IPS-20b (cell line): ENCODE results near the gene VEPH1.

Experiments
- H3K27ac ChIP-seq: one replicate; pipeline ENCODE4 v1.5.1; 2013; ENCODE audit warnings: low read length
- H3K27me3 ChIP-seq: 2 replicates; pipeline ENCODE4 v1.6.1; 2013; ENCODE audit warnings: mild to moderate bottlenecking, low read length, inconsistent platforms; ENCODE audit not compliant: insufficient read depth
- H3K36me3 ChIP-seq: 2 replicates; pipeline ENCODE4 v1.6.1; 2013; ENCODE audit warnings: low read depth, mild to moderate bottlenecking, inconsistent platforms, low read length, moderate library complexity; ENCODE audit not compliant: insufficient read depth
- H3K4me1 ChIP-seq: 2 replicates; pipeline ENCODE4 v1.6.1; 2013; ENCODE audit warnings: mild to moderate bottlenecking, control low read depth, inconsistent platforms, low read length, moderate library complexity; ENCODE audit not compliant: insufficient read depth
- H3K4me3 ChIP-seq: 2 replicates; pipeline ENCODE4 v1.5.1; 2013; ENCODE audit warnings: mild to moderate bottlenecking, low read length, inconsistent platforms
- H3K9ac ChIP-seq: 2 replicates; pipeline ENCODE4 v1.6.1; 2013; ENCODE audit warnings: low read depth, mild to moderate bottlenecking, inconsistent platforms, low read length, moderate library complexity
- H3K9me3 ChIP-seq: 2 replicates; pipeline ENCODE4 v1.6.1; 2013; ENCODE audit warnings: mild to moderate bottlenecking, low read depth, low read length, inconsistent platforms; ENCODE audit not compliant: insufficient read depth

Gene VEPH1

GRCh38 chr3:157418104-157418503 is 85.1 kb downstream of the VEPH1 start:
- Histone ChIP-seq H3K27me3 (no peaks in the 10 kb centered on the region), H3K36me3 (no peaks in the 10 kb centered on the region), H3K27ac (no peak overlapping the region), H3K9ac (no peak overlapping the region), H3K4me1 (no peaks in the 10 kb centered on the region), H3K9me3 (no peaks in the 10 kb centered on the region), H3K4me3 (no peak overlapping the region)

- Histone ChIP-seq H3K4me1 (no peaks in the 10 kb centered on the region), H3K36me3 (no peaks in the 10 kb centered on the region), H3K4me3 (no peak overlapping the region), H3K27me3 (no peaks in the 10 kb centered on the region), H3K27ac (no peak overlapping the region), H3K9ac (no peak overlapping the region), H3K9me3 (no peaks in the 10 kb centered on the region)
Measured at GRCh38 chr3:157417247-157417646, 86.0 kb downstream of the VEPH1 start.

GRCh38 chr3:157416347-157417087 is 86.7 kb downstream of the VEPH1 start:
- no peaks in the 10 kb centered on the region for H3K9me3 ChIP-seq
- H3K27ac ChIP-seq: no peak overlapping the region
- no peak overlapping the region for H3K9ac ChIP-seq
- no peaks in the 10 kb centered on the region for H3K4me1 ChIP-seq
- H3K27me3 ChIP-seq: no peaks in the 10 kb centered on the region
- no peaks in the 10 kb centered on the region for H3K36me3 ChIP-seq
- no peak overlapping the region for H3K4me3 ChIP-seq

DNA sequence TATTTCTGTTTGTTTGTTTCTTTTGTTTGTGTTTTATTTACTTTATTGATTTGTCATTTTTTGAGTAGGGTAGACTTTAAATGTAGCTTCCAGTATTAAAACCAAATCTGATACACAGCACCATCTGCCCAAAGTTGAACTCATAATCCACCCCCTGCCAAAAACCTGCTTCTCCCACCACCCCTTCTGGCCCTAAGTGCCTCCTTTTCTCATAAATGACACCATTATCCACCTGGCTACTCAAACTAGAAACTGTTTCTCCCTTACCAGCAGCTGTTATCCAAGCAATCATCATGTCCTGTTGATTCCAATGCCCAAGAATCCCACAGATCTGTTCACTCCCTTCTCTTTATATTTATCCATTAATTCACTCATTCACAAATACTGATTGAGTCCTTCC is 88.4 kb downstream of the VEPH1 start:
- Histone ChIP-seq H3K27ac (no peak overlapping the region), H3K9me3 (no peaks in the 10 kb centered on the region), H3K36me3 (no peaks in the 10 kb centered on the region), H3K27me3 (no peaks in the 10 kb centered on the region), H3K9ac (no peak overlapping the region), H3K4me3 (no peak overlapping the region), H3K4me1 (no peaks in the 10 kb centered on the region)

DNA sequence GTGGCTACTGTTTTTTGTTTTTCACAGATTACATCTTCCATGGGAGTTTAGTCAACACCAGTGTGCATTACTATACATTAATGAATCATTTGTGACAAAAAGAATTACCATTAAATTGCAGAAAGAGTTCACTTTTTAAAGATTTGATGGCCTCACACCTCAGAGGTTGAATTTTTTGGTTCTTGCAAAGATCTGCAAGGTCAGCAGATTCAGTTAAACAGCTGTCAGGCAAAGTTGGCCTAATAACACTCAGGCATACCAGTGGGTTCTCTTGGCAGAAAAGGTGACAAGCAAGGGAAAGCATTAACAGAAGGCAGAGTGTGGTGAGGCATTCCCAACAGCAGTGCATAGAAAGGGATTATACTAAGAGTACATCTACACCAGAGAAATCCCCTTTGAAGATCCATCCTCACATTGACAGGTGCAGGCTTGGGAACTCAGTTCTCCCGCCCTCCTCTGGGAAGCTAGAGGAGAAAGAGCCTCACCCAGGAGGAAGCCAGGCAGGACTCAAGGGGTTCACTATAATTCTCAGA is 90.8 kb downstream of the VEPH1 start:
- H3K9ac ChIP-seq: no peak overlapping the region
- no peak overlapping the region for H3K4me3 ChIP-seq
- H3K9me3 ChIP-seq: no peaks in the 10 kb centered on the region
- no peaks in the 10 kb centered on the region for H3K36me3 ChIP-seq
- H3K27ac ChIP-seq: no peak overlapping the region
- H3K27me3 ChIP-seq: no peaks in the 10 kb centered on the region
- H3K4me1 ChIP-seq: no peaks in the 10 kb centered on the region

DNA sequence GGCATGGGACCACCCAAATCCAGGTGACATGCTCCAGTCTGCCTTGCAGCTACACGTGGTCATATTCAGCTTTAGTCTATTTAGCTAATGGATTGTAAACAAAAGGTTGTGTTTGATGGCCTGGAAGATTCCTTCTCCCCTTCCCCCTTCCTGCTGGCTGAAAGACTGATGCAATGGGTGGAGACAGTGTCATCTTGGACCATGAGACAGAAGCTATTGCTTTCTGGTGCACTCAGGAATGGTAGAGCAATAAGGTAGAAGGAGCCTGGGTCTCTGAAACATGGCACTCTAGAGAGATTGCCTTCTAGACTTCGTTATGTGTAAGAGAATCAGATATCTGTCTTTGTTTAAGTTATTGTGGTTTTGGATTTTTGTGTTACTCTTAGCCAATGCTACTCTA is 92.3 kb downstream of the VEPH1 start:
- H3K9ac ChIP-seq: no peak overlapping the region
- H3K36me3 ChIP-seq: no peaks in the 10 kb centered on the region
- H3K9me3 ChIP-seq: no peaks in the 10 kb centered on the region
- H3K4me3 ChIP-seq: no peak overlapping the region
- H3K4me1 ChIP-seq: no peaks in the 10 kb centered on the region
- no peak overlapping the region for H3K27ac ChIP-seq
- H3K27me3 ChIP-seq: no peaks in the 10 kb centered on the region

GRCh38 chr3:157409516-157409915 is 93.7 kb downstream of the VEPH1 start:
- Histone ChIP-seq H3K9me3 (no peaks in the 10 kb centered on the region), H3K4me1 (peaks cover 6% of the 10 kb centered on the region), H3K27ac (no peak overlapping the region), H3K36me3 (no peaks in the 10 kb centered on the region), H3K27me3 (no peaks in the 10 kb centered on the region), H3K4me3 (no peak overlapping the region), H3K9ac (no peak overlapping the region)

GRCh38 chr3:157408499-157409149 is 94.6 kb downstream of the VEPH1 start:
- H3K27me3 ChIP-seq: no peaks in the 10 kb centered on the region
- no peaks in the 10 kb centered on the region for H3K36me3 ChIP-seq
- H3K4me3 ChIP-seq: no peak overlapping the region
- H3K9me3 ChIP-seq: no peaks in the 10 kb centered on the region
- no peak overlapping the region for H3K27ac ChIP-seq
- H3K4me1 ChIP-seq: peaks cover 7% of the 10 kb centered on the region
- H3K9ac ChIP-seq: no peak overlapping the region

- Histone ChIP-seq H3K9ac (no peak overlapping the region), H3K27me3 (no peaks in the 10 kb centered on the region), H3K4me3 (no peak overlapping the region), H3K27ac (no peak overlapping the region), H3K9me3 (no peaks in the 10 kb centered on the region), H3K36me3 (no peaks in the 10 kb centered on the region), H3K4me1 (peaks cover 7% of the 10 kb centered on the region)
Measured at GRCh38 chr3:157407769-157408168, 95.4 kb downstream of the VEPH1 start.

DNA sequence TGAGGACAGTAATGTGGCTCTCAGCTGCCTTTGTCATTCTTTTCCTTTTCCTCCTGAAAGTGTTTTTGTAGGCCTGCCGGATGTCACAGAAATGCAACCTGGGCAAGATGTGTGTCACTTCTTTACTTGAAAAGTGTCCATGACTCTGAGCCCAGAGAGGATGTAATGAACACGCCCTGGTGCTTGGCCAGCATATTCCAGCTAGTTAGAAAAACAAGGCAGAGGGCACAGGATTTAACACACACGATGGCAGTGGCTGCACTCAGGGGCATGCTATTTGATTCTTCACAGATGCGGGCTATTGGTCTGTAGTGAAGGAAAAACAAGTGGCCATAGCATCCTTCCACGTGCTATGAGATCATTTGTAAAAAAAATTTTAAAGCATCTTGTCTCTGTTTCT is 96.8 kb downstream of the VEPH1 start:
- no peak overlapping the region for H3K27ac ChIP-seq
- H3K36me3 ChIP-seq: no peaks in the 10 kb centered on the region
- H3K4me3 ChIP-seq: no peak overlapping the region
- no peaks in the 10 kb centered on the region for H3K27me3 ChIP-seq
- no peak overlapping the region for H3K9ac ChIP-seq
- peaks cover 7% of the 10 kb centered on the region for H3K4me1 ChIP-seq
- H3K9me3 ChIP-seq: no peaks in the 10 kb centered on the region

DNA sequence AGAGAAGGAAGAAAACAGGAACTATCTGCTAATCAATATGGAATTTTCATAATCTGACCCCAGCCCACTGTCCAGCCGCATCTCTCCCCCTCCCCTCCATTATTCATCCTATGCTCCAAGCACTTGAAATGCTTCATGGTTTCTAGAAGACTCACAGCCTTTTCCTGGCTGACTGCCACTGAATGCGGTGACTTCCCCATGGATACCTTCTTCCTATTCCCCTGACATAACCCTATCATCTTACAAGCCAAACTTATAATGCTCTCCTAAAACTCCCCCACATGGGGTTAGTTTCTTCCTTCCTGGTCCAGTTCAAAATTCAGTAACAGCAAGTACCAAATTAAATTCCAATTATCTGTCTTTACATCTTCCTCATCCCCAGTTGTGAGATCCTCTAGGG is 97.8 kb downstream of the VEPH1 start:
- Histone ChIP-seq H3K4me1 (peaks cover 7% of the 10 kb centered on the region), H3K9ac (no peak overlapping the region), H3K36me3 (no peaks in the 10 kb centered on the region), H3K27me3 (no peaks in the 10 kb centered on the region), H3K4me3 (no peak overlapping the region), H3K9me3 (no peaks in the 10 kb centered on the region), H3K27ac (no peak overlapping the region)

DNA sequence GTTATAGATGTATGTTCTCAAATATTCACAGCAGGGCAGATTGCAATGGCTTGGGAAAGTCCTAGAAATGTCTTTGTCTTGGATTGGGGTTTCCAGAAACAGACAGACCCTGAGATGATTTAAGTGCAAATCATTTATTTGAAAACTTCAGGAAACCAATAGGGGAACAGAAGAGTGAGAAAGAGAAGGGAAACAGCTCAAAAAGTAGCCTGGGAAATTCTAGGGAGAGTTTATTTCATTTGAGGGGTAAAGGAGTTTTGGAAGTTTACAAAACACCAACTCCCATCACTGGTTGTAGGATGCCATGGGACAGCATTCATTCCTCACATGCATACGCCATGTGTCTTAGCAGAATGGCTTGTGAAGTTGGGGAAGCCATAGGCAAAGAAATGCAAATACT is 98.8 kb downstream of the VEPH1 start:
- Histone ChIP-seq H3K4me1 (peaks cover 7% of the 10 kb centered on the region), H3K9me3 (no peaks in the 10 kb centered on the region), H3K27ac (no peak overlapping the region), H3K4me3 (no peak overlapping the region), H3K36me3 (no peaks in the 10 kb centered on the region), H3K9ac (no peak overlapping the region), H3K27me3 (no peaks in the 10 kb centered on the region)
